Measurements from ENCODE around the gene EIF1. TPM values are rescaled to one million over a fixed set of nuclear protein-coding genes. Genes with fewer than 3 reads are reported as not detected.

The EIF1 gene
- total RNA-seq, 1 donor from 2014 or later, result 1,125 TPM

DNA sequence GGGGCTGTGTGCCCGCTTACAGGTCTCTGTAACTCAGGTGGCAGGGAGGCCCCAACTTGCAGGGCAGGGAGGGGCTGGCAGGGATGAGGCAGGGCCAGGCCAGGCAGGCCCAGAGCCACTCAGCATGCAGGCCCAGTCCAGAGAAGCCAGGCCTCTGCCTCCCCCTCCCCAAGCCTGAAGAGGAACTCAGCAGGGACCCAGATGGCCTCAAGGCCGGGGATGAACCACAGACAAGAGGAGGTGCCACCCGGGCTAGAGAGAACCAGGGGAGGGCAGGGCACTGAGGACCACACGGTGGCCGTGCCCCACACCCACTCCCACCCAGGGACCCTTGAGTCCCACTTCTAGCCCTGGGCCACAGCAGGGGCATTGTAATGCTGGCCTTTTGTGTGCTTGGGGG lies 29.8 kb upstream of the EIF1 start:
- H3K9me3 ChIP-seq (replicated peaks), result no peaks in the 10 kb centered on the region
- H3K36me3 ChIP-seq, result no peaks in the 10 kb centered on the region
- H3K27ac ChIP-seq (replicated peaks), result no peak overlapping the region
- H3K4me3 ChIP-seq, result no peak overlapping the region
- intact Hi-C loops (cut with micrococcal nuclease), result no loop called here
- H3K27me3 ChIP-seq (ENCODE audit: low read depth), result peaks cover 3% of the 10 kb centered on the region
- TF ChIP-seq, protein P1, sequence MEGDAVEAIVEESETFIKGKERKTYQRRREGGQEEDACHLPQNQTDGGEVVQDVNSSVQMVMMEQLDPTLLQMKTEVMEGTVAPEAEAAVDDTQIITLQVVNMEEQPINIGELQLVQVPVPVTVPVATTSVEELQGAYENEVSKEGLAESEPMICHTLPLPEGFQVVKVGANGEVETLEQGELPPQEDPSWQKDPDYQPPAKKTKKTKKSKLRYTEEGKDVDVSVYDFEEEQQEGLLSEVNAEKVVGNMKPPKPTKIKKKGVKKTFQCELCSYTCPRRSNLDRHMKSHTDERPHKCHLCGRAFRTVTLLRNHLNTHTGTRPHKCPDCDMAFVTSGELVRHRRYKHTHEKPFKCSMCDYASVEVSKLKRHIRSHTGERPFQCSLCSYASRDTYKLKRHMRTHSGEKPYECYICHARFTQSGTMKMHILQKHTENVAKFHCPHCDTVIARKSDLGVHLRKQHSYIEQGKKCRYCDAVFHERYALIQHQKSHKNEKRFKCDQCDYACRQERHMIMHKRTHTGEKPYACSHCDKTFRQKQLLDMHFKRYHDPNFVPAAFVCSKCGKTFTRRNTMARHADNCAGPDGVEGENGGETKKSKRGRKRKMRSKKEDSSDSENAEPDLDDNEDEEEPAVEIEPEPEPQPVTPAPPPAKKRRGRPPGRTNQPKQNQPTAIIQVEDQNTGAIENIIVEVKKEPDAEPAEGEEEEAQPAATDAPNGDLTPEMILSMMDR (IDR thresholded peaks at IDR 0.05; ENCODE audit: borderline replicate concordance), result no peak
- no peaks in the 10 kb centered on the region for H3K4me1 ChIP-seq
- DNase-seq, result no peak

DNA sequence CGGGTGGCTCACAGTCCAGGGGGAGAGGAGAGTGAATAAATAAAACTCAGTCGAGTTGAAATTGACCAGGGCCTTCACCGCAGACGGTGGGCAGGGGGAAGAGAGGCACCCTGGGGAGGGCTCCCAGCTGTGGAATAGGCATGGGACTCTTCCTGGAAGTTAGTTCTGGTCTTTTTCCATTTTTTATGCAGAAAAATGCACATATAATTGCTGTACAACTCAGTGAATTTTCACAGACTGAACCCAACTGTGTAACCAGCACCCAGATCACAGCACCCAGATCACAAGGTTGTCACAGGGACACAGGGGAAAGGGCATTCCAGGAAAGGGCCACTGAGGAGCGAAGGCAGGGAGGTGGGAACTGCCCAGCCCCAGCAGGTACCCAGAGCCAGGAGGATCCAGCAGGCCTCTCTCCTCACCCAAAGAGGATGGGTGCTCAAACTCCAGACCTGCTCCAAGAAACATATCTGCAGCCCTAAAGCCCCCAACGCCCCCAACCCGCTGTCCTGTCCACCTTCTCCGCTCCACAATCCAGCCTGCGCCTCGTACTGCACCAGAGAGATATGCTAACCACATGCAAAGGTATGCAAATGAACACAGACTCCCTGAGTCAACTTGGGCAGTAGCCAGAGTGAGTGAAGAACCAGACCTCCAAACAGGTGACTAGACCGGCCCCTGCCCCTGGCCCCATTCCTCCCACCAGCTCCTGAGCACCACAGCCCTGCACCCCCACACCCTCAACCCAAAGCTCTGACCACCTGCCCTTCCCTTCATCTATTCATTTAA lies 29.1 kb upstream of the EIF1 start:
- Histone ChIP-seq H3K36me3 (no peaks in the 10 kb centered on the region), H3K27me3 (ENCODE audit: low read depth) (no peaks in the 10 kb centered on the region), H3K4me3 (no peak overlapping the region), H3K4me1 (no peaks in the 10 kb centered on the region), H3K9me3 (replicated peaks) (no peaks in the 10 kb centered on the region), H3K27ac (replicated peaks) (no peak overlapping the region)
- TF ChIP-seq, protein P1 (IDR thresholded peaks at IDR 0.05; ENCODE audit: borderline replicate concordance), result no peak
- no peak for DNase-seq
- intact Hi-C loops (cut with micrococcal nuclease), result no loop called here

DNA sequence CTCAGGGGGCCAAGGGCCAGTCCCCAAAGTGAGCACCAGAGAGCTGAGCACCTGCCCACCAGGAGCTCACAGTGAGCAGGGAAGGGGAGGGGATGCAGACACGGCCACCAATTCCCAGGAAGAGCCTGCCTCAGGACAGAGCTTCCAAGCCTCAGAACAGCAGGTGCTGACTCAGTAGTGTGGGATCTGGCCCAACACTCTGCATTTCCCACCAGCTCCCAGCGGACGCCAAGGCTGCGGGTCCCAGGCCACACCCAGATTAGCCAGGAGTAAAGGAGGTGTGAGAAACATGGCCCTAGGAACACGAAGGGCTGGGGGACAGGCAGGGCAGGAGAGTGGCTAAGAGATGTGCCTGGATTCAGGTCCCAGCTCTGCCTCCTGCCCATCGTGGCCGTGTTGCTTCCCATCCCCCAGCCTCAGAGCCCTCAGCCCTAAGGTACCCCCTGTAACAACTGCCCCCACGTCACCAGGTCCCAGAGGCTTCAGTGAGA lies 28.4 kb upstream of the EIF1 start:
- Histone ChIP-seq H3K9me3 (replicated peaks) (no peaks in the 10 kb centered on the region), H3K27me3 (ENCODE audit: low read depth) (no peaks in the 10 kb centered on the region), H3K4me1 (no peaks in the 10 kb centered on the region), H3K4me3 (no peak overlapping the region), H3K27ac (replicated peaks) (no peak overlapping the region), H3K36me3 (no peaks in the 10 kb centered on the region)
- TF ChIP-seq, protein P1 (IDR thresholded peaks at IDR 0.05; ENCODE audit: borderline replicate concordance), result no peak
- intact Hi-C loops (cut with micrococcal nuclease), result no loop called here
- no peak for DNase-seq

DNA sequence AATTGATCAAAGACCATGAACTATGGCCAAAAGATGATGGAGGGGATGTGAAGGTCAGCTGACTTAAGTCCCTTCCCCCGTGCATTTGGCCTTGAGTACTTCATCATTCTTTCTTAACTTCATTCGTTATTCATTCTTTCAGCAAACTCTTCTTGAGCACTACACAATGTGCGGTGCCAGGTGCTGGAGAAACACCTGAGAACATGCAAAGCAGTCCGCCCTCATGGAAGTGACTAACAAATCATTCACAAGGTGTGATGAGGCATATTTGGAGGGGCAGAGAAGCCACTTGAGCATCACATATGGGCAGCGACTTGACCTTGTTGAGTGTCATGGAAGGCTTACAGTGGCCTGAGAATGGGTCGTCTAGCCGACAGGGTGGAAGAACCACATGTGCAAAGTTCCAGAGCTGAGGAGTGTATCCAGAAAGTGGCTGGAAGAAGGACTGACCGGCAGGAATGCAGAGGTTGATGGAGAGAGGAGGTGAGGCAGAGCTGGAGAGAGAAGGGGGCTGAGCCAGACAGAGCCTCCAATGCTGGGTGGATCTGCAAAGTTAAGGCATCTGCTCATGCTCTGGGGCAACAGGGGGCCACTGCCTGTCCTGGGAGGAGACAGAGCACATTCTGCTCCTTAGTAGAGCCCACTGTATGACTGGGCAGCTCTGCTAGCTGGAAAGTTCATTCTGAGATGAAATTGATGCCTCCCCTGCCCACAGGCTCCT lies 25.1 kb upstream of the EIF1 start:
- Histone ChIP-seq H3K27ac (replicated peaks) (no peak overlapping the region), H3K9me3 (replicated peaks) (no peaks in the 10 kb centered on the region), H3K36me3 (no peaks in the 10 kb centered on the region), H3K4me3 (no peak overlapping the region), H3K27me3 (ENCODE audit: low read depth) (no peaks in the 10 kb centered on the region), H3K4me1 (peaks cover 20% of the 10 kb centered on the region)
- no peak for DNase-seq
- intact Hi-C loops (cut with micrococcal nuclease), result no loop called here
- TF ChIP-seq, protein P1 (IDR thresholded peaks at IDR 0.05; ENCODE audit: borderline replicate concordance), result no peak

GRCh38 chr17:41664172-41664457 lies 24.6 kb upstream of the EIF1 start:
- Histone ChIP-seq H3K36me3 (no peaks in the 10 kb centered on the region), H3K9me3 (replicated peaks) (no peaks in the 10 kb centered on the region), H3K4me3 (no peak overlapping the region), H3K4me1 (peaks cover 20% of the 10 kb centered on the region), H3K27me3 (ENCODE audit: low read depth) (no peaks in the 10 kb centered on the region), H3K27ac (replicated peaks) (no peak overlapping the region)
- intact Hi-C loops (cut with micrococcal nuclease), result no loop called here
- TF ChIP-seq, protein P1 (IDR thresholded peaks at IDR 0.05; ENCODE audit: borderline replicate concordance), result no peak
- DNase-seq, result no peak
